Stimulated activated CD4-positive, alpha-beta T cell treated with anti-CD3 and anti-CD28 coated beads, Interleukin-2, amount 100 ng/mL, for 48 hours (primary cell): Measurements from ENCODE around the gene ALG14.

Experiments
- DNase-seq, 2 donors: peaks; one replicate each; pipeline ENCODE4 v3.0.0-alpha.2; 2020

ALG14 gene

DNA sequence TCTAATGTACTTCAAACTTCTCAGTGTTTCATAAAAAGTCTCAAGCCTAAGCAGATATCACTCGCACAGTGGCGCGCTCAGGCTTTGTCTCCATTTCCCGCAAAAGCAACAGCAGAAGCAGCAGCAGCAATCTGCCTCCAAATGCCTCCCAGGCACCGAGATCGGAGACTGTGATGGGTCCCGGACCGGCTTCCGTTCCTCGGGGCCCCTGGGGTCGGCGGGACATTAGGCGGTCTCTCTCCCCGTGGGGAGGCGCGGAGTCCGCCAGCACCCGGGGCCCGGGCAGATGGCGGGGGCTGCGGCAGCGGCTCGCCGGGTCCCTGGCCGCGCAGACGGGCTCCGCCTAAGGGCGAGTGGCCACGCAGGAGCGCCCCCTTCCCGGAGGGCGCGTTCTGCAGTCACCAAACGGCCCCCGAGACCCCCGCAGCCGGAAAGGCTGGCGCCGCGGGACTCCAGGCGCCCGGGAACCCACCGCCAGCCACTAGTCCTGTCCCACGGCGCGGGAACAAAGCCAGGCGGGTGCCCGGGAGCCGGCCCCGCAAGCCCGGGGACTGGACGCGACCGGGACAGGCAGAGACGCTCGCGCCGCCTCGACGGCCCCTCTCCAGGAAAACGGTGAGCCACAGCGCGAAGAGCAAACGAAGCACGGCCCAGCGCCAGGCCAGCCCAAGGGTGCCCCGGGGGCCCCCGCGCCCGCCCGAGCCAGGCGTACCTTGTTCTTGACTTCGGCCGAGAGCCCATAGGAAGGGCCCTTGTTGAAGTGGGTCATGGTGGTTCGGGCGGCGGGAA lies 146.4 kb downstream of the ALG14 start:
- DNase-seq: peak in 1 of 2 donors; percentile 21

DNA sequence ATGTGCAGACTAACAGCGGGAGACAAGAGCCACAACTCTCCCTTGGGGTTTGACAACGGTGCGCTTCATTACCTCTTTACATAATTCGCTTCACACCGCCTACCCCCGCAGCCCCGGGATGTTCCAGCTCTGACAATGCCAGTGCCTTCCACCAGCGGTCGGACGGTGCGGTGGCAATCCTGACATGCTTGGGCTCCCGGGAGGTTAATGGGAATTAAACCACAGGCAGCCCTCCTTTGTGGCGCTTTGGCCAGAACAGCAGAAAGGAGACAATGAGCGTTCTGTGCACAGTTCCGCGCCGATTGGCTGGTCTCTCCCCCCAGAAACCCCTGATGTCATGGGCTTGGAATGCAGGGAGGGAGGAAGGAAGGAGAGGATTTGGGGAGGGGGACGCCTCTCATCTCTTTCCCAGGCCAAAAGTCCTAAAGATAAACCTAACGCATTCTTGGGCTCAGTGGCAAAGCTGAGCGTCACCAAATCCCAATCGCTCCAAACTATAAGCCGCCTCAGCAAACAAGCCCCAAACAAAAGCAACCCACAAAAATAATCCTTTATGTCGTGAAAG lies 147.1 kb downstream of the ALG14 start:
- DNase-seq: no peak

DNA sequence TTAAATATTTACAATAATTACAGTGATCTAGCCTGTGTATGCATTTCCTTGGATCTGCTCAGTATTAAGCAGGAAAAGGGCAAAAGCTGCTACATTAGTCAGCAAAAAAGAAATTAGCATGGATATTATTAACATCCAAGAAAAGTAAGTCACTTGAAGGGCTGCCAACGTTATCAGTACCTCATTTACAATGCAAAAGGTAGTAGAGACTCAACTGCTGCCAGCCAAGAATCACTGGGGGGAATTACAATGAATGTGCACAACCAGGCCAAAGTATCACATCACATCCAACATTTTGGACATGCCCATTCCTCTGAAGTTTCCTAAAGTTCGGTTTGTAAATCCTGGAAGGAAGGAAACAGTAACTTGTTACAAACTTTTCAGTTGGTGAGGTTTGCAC lies 147.7 kb downstream of the ALG14 start:
- no peak for DNase-seq
